ENCODE measurements around the gene PTPRN2.

DNA sequence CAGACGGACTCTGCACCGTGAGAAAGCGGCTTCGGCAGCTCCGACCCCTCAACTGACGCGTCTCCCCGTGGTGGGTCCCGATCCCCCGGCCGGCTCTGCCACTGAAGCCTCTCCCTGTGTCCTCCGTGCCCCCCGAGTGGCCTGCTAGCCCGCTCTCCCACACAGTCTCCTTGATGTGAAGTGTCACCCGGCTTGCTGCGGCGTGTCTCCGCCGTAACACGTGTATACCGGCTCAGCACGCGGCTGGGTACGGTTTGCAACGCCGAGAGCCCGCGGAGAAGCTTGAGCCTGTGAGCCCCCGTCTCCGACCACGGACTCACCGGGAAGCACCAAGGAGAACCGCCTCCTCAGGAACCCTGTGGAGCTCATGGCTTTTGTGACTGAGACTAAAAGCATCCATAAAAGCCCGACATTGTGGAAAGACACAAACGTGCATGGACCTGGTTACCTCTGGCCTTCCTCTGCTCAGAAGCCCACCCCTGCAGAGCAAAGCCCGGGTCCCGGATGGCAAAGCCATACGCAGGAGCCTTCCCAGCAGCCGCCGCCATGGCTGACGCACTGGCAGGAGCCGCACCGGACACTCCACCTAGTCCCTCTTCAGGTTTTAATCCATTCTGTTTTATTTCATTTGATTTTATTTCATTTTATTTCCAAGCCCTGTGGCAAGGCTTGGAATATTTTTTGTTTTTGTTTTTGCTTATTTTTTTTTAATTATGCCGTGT is 17.0 kb downstream of the PTPRN2 start:
- no peak for TF ChIP-seq EZH2 (IDR thresholded peaks at IDR 0.05; ENCODE audit: low read length, missing control alignments)
- TF ChIP-seq, protein P1, sequence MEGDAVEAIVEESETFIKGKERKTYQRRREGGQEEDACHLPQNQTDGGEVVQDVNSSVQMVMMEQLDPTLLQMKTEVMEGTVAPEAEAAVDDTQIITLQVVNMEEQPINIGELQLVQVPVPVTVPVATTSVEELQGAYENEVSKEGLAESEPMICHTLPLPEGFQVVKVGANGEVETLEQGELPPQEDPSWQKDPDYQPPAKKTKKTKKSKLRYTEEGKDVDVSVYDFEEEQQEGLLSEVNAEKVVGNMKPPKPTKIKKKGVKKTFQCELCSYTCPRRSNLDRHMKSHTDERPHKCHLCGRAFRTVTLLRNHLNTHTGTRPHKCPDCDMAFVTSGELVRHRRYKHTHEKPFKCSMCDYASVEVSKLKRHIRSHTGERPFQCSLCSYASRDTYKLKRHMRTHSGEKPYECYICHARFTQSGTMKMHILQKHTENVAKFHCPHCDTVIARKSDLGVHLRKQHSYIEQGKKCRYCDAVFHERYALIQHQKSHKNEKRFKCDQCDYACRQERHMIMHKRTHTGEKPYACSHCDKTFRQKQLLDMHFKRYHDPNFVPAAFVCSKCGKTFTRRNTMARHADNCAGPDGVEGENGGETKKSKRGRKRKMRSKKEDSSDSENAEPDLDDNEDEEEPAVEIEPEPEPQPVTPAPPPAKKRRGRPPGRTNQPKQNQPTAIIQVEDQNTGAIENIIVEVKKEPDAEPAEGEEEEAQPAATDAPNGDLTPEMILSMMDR (conservative IDR thresholded peaks at IDR 0.05 in 1 of 2, IDR thresholded peaks at IDR 0.05 in 1 of 2; ENCODE audit: low read depth in 1 of 2, low read length in 2 of 2), result no peak

All from fibroblast of lung (primary cell).